GM19324 (cell line): ENCODE data around the gene PIF1.
"Not testable (repeated sequence)": the region's sequence is repeated elsewhere in the genome, so short reads cannot be mapped to it uniquely, and the experiment has no call there.

Experiments
- ATAC-seq: cut with Tn5 transposase; IDR thresholded peaks from one replicate; pipeline ENCODE4 v1.9.1; 2021; ENCODE audit warnings: mild to moderate bottlenecking, moderate library complexity; ENCODE audit not compliant: unreplicated experiment, low FRiP score

The PIF1 gene

DNA sequence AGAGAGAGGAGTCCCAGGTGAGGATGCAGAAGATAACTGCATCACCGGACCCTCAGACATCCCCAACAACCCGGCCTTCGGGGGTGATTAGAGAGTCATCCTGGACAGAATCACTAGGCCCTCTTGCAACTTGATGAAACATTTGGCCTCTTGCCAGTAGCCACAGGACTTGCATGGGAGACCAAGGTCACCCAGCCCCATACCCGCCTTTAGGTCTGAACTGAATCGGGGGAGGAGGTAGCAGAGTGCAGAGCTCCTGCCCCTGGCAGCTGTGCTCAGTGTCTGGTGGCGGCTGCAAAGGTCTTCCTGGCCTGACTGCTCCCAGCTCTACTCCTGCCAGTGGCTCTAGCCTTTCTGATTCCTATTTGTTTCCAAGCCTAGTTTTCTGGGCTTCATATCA, 12.4 kb downstream of the PIF1 start:
- no peak for ATAC-seq

DNA sequence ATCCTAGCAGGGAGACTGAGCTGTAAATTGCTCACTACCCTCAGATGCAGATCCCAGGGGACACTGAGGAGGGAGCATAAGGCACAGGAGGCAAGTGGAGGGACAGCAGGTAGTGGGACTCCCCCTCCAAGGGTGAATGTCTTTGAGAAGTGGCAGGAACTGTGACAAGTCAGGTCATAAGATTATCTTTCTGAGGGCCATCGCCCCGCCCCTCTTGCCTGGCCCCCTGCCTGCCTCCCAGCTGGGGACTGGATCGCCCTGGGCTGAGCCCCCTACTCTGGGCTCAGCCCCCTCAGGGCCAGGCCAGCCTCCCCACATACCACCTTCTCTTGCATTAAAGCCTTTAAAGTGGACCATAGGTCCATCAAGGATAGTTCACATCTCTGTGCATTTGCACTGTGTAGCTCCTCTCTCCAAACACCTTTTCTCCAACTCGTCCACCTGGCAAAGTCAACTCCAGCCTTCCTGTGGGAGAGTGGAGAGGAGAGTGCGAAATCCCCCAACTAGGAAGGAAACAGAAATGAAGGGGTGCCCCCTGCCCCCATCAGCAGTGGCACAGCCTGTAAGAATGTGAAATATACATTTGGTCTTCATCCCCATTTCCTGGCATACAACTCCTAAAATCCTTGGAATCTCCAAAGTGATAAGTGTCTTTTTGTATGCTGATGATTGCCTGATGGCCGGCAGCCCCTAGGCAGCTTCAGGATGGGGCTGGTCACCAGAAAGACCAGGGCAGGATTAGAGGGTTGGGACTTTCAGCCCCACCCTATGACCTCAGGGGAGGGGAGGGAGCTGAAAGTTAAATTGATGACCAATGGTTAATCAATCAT, 14.7 kb downstream of the PIF1 start:
- ATAC-seq: no peak

DNA sequence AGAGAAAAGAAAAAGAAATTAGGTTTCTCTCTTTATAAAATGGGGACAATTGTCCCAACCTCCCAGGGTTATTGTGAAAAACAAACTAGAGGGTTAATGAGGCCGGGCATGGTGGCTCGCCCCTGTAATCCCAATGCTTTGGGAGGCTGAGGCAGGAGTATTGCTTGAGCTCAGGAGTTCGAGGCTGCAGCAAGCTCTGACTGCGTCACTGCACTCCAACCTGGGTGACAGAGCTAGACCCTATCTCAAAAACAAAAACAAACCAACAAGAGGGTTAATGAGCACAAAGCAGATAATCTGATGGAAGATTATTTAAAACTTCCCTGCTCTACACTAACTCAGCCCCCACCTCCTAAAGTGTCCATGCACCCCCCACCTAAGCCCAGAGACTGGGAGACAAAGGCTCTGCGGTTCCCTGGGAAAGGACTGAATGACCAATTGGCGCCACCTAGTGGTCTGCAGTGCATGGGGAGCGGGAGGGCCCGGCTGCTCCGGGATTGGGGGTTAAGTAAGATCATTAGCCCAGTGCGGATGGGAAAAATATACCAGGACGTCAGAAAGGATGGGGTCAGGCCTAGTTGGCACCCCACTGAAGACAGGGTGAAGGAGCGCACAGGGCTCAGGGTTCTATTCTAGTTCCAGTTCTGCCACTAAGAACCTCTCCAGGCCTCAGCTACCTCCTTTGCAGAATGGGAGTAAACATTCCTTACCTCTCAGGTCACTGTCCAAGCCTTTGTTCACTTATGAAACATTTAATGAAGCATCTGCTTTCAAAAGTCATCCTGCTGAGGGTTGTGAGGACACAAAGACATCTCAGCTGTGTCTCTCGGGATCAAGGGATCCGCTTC, 15.6 kb downstream of the PIF1 start:
- ATAC-seq: no peak

DNA sequence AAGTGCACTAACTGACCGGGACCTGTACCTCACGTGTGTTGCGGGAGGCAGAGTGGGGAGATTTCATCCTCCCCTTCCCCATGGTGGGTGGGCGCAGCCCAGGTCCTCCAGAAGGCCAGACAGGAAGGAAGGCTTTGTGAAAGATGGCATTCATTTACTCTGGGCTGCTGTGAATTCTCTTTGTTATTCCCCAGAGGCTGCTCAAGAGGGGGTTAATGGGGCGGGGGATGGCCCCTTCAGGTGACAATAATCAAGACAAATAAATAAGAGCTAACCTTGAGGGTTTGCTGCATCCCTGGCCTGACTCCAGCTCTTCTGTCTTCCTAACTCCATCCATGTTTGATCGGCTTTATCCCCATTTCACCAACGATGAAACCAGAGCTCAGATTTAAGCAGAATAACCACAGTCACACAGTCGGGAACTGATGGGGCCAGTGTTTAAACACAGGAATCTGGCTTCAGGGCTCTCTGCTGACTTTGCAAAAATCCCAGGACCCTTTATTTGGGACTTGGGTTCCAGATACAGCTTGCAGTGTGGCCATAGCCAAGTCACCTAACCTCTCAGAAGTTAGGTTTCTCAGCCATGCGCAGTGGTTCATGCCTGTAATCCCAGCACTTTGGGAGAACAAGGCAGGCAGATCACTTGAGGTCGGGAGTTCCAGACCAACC, 16.5 kb downstream of the PIF1 start:
- no peak for ATAC-seq

DNA sequence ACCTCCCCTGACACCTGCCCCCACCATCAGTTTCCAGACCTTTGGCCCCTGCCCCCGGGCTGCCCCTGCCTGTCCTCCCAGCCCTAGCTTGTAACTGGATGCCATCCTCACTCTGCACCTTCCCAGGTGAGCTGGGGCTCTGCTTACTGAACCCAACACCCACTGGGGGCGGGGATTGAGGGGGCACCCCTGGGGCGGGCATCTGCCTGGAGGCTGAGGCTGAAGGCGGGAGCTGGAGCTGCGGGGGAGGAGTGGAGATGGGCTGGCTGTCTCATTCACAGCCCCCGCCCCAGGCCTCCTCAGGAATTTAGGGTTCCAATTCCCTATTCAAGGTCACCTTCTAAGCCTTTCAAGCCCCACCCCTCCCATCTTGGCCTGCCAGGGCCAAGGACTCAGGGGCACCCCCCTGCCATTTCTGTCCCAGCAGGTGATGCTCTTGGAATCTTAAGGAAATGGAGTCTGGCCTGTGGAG, 17.7 kb downstream of the PIF1 start:
- no peak for ATAC-seq

- ATAC-seq: no peak
Measured at GRCh38 chr15:64807051-64807749, 18.2 kb downstream of the PIF1 start.

- no peak for ATAC-seq
Measured at GRCh38 chr15:64806509-64806908, 18.9 kb downstream of the PIF1 start.

- no peak for ATAC-seq
Measured at GRCh38 chr15:64804619-64805018, 20.8 kb downstream of the PIF1 start.

- ATAC-seq: no peak
Measured at GRCh38 chr15:64803526-64803925, 21.9 kb downstream of the PIF1 start.

DNA sequence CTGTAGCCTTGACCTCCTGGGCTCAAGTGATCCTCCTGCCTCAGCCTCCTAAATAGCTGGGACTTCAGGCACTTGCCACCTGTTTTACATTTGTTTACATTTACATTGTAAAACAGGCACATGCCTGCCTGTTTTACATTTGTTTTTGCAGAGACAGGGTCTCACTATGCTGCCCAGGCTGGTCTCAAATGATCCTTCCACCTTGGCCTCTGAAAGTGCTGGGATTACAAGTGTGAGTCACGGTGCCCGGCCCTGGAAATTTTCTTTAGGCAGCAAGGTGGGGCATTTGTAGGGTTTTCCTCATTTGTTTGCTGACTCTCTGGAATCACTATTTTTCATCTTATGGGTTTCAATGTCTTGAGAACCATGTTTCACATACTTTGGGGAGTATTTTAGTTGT, 25.0 kb downstream of the PIF1 start:
- ATAC-seq: no peak

DNA sequence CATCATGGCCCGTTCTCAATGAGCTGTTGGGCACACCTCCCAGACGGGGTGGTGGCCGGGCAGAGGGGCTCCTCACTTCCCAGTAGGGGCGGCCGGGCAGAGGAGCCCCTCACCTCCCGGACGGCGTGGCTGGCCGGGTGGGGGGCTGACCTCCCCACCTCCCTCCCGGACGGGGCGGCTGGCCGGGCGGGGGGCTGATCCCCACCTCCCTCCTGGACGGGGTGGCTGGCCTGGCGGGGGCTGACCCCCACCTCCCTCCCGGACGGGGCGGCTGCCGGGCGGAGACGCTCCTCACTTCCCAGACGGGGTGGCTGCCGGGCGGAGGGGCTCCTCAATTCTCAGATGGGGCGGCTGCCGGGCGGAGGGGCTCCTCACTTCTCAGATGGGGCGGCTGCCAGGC, 26.5 kb downstream of the PIF1 start:
- ATAC-seq: not testable (repeated sequence)

DNA sequence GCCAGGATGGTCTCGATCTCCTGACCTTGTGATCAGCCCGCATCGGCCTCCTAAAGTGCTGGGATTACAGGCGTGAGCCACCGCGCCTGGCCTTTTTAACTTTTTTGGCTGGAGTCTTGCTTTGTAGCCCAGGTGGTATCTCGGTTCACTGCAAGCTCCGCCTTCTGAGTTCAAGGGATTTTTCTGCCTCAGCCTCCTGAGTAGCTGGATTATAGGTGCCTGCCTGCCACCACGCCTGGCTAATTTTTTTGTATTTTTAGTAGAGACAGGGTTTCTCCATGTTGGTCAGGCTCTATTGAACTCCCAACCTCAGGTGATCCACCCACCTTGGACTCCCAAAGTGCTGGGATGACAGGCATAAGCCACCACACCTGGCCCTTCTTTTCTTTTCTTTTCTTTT, 29.5 kb downstream of the PIF1 start:
- not testable (repeated sequence) for ATAC-seq

- not testable (repeated sequence) for ATAC-seq
Measured at GRCh38 chr15:64795299-64795698, 30.1 kb downstream of the PIF1 start.

GRCh38 chr15:64792282-64792681, 33.2 kb downstream of the PIF1 start:
- ATAC-seq: no peak

GRCh38 chr15:64791401-64791800, 34.0 kb downstream of the PIF1 start:
- no peak for ATAC-seq

DNA sequence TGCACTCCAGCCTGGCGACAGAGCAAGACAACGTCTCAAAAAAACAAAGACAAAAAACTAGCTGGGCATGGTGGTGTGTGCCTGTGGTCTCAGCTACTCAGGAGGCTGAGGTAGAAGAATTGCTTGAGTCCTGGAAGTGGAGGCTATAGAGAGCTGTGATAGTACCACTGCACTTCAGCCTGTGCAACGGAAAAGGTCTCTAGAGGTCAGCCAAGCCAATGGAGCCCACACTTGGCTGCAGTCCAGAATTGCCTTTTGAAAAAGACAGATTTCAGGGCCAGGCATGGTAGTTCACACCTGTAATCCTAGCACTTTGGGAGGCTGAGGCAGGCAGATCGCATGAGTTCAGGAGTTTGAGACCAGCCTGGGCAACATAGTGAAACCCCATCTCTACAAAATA, 41.7 kb downstream of the PIF1 start:
- no peak for ATAC-seq

GRCh38 chr15:64782751-64783150, 42.7 kb downstream of the PIF1 start:
- no peak for ATAC-seq

GRCh38 chr15:64781299-64781698, 44.1 kb downstream of the PIF1 start:
- no peak for ATAC-seq

- no peak for ATAC-seq
Measured at GRCh38 chr15:64780600-64781156, 44.8 kb downstream of the PIF1 start.

GRCh38 chr15:64779630-64780029, 45.8 kb downstream of the PIF1 start:
- no peak for ATAC-seq
